ENCODE measurements around the gene FMNL1. TPM values are rescaled to one million over a fixed set of nuclear protein-coding genes. Genes with fewer than 3 reads are reported as not detected.

Gene FMNL1
- total RNA-seq, 1 donor from 2014 or later, result 10.7 TPM

GRCh38 chr17:45277992-45278391, 56.3 kb downstream of the FMNL1 start:
- Histone ChIP-seq H3K4me1 (peaks cover 0 to 11% of the 10 kb centered on the region in 2 donors), H3K27me3 (no peaks in the 10 kb centered on the region), H3K36me3 (peaks cover 19 to 26% of the 10 kb centered on the region in 2 donors), H3K9me3 (no peaks in the 10 kb centered on the region), H3K27ac (peak overlapping the region; percentile 40 to 55), H3K4me3 (peak overlapping the region in 1 of 2 donors; percentile 42)
- TF ChIP-seq, protein P1, sequence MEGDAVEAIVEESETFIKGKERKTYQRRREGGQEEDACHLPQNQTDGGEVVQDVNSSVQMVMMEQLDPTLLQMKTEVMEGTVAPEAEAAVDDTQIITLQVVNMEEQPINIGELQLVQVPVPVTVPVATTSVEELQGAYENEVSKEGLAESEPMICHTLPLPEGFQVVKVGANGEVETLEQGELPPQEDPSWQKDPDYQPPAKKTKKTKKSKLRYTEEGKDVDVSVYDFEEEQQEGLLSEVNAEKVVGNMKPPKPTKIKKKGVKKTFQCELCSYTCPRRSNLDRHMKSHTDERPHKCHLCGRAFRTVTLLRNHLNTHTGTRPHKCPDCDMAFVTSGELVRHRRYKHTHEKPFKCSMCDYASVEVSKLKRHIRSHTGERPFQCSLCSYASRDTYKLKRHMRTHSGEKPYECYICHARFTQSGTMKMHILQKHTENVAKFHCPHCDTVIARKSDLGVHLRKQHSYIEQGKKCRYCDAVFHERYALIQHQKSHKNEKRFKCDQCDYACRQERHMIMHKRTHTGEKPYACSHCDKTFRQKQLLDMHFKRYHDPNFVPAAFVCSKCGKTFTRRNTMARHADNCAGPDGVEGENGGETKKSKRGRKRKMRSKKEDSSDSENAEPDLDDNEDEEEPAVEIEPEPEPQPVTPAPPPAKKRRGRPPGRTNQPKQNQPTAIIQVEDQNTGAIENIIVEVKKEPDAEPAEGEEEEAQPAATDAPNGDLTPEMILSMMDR (IDR thresholded peaks at IDR 0.05), result no peak
- DNase-seq (ENCODE audit: low spot score in 2 of 2), result no peak
- intact Hi-C loops (cut with DNase I), result loop anchor here (1.0 to 2.0 kb wide), 3 partner anchors 39 to 107 kb away; partner anchors contain the start of gene MAP3K14

- no peak for DNase-seq (ENCODE audit: low spot score in 2 of 2)
- no peaks in the 10 kb centered on the region for H3K9me3 ChIP-seq
- peaks cover 0 to 11% of the 10 kb centered on the region in 2 donors for H3K4me1 ChIP-seq
- intact Hi-C loops (cut with DNase I), result no loop called here
- TF ChIP-seq, protein P1 (IDR thresholded peaks at IDR 0.05), result no peak
- no peaks in the 10 kb centered on the region for H3K27me3 ChIP-seq
- peaks cover 22 to 29% of the 10 kb centered on the region in 2 donors for H3K36me3 ChIP-seq
- H3K4me3 ChIP-seq, result no peak overlapping the region
- no peak overlapping the region for H3K27ac ChIP-seq
Measured at GRCh38 chr17:45279898-45280297, 58.2 kb downstream of the FMNL1 start.

- no peaks in the 10 kb centered on the region for H3K27me3 ChIP-seq
- H3K9me3 ChIP-seq, result no peaks in the 10 kb centered on the region
- H3K4me1 ChIP-seq, result peaks cover 0 to 3% of the 10 kb centered on the region in 2 donors
- H3K4me3 ChIP-seq, result no peak overlapping the region
- TF ChIP-seq, protein P1 (IDR thresholded peaks at IDR 0.05), result no peak
- intact Hi-C loops (cut with DNase I), result no loop called here
- DNase-seq (ENCODE audit: low spot score in 2 of 2), result no peak
- no peak overlapping the region for H3K27ac ChIP-seq
- H3K36me3 ChIP-seq, result peaks cover 37 to 53% of the 10 kb centered on the region in 2 donors
Measured at GRCh38 chr17:45282683-45283644, 61.3 kb downstream of the FMNL1 start.

DNA sequence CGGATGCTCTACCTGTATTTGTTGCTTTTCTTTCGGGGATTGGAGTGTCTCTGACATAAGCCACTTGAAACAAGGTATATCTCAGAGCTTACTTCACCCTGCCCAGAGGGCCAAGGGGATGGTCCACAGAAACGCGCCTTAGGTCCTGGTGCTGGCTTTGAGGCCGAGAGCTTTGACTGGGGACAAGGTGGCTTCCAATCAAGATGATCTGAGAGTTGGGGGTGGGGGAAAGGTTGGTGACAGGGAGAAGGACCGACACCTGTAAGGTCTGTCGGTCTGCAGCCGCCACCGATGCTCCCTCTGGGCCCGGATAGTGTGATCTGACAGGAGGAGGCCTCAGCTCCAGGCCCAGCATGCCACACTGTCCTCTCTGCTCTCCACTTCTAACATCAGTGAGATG, 62.0 kb downstream of the FMNL1 start:
- Histone ChIP-seq H3K27me3 (no peaks in the 10 kb centered on the region), H3K36me3 (peaks cover 37 to 53% of the 10 kb centered on the region in 2 donors), H3K27ac (no peak overlapping the region), H3K4me1 (no peaks in the 10 kb centered on the region), H3K4me3 (no peak overlapping the region), H3K9me3 (no peaks in the 10 kb centered on the region)
- DNase-seq (ENCODE audit: low spot score in 2 of 2), result no peak
- intact Hi-C loops (cut with DNase I), result no loop called here
- TF ChIP-seq, protein P1 (IDR thresholded peaks at IDR 0.05), result no peak

DNA sequence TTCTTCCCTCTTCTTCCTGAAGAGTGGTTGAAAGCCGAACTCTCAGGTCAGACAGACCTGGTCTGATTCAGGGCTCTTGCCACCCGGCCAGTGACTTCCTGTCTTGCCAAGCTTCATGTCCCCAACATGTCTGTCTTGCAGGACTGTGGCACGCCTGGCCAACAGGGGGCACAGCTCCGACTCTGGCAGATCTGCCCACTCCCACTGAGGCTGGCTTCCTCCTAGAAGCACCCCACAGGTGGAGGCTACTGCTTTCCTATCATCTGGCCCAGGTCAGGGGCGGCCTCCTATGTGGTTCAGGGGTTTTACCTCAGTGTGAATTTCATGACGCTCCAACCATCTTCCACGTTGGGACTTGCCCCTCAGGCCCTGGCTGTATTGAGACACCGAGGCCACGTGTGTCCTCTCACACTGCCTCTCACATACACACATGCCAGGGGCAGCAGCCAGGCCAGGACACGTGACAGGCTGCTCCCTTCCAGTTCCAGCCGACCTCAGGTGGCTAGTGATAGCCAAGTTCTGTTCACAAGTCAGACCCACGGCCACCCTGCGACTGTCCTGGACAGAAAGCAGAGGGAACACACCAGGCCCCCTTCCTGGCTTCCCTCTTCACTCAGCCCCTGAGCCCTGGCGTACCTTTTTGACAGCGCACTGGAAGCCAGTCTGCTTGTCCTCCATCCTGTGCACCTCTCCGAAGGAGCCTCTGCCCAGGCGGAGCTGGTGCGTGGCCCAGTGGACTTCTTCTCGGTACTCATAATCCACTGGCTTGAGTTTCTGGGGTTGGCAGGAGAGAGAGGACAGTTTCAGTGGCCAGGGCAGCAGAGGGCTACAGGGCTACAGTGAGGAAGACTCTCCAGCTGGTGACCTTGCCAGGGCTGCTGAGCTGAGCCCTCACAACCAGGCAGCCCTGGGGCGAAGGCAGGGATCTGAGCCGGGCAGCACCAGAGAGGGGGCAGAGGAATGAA, 62.8 kb downstream of the FMNL1 start:
- no peaks in the 10 kb centered on the region for H3K4me1 ChIP-seq
- intact Hi-C loops (cut with DNase I), result no loop called here

More for the DNA sequence above, 62.8 kb downstream of the FMNL1 start:
- DNase-seq (ENCODE audit: low spot score in 2 of 2), result no peak
- H3K36me3 ChIP-seq, result peaks cover 39 to 58% of the 10 kb centered on the region in 2 donors
- no peaks in the 10 kb centered on the region for H3K27me3 ChIP-seq
- no peaks in the 10 kb centered on the region for H3K9me3 ChIP-seq
- TF ChIP-seq, protein P1 (IDR thresholded peaks at IDR 0.05), result no peak
- H3K4me3 ChIP-seq, result no peak overlapping the region
- H3K27ac ChIP-seq, result no peak overlapping the region
